Stimulated activated CD4-positive, alpha-beta T cell treated with anti-CD3 and anti-CD28 coated beads, Interleukin-4, amount 100 ng/mL, for 48 hours (primary cell): ENCODE measurements around the gene ARHGEF35.
"Not testable (repeated sequence)": the region's sequence is repeated elsewhere in the genome, so short reads cannot be mapped to it uniquely, and the experiment has no call there.

Experiments used
- DNase-seq, 2 donors: peaks; one replicate each; pipeline ENCODE4 v3.0.0-alpha.2; 2020; ENCODE audit warnings: low read depth in 2 of 2

ARHGEF35 gene

GRCh38 chr7:144195212-144195872 lies at the start of gene ARHGEF35:
Gene ARHGEF35 (minus strand): TSS chr7:144195833. CDS start chr7:144188383, 7,450 bp downstream.
- DNase-seq = not testable (repeated sequence)

GRCh38 chr7:144245372-144245771 lies 49.7 kb upstream of the ARHGEF35 start:
- not testable (repeated sequence) for DNase-seq

- DNase-seq = not testable (repeated sequence)
These were observed 43.7 kb upstream of the ARHGEF35 start, which contains the start of gene OR2A42 for GRCh38 chr7:144239365-144239764. Gene OR2A42 (minus strand): TSS chr7:144239605. CDS start chr7:144232843, 6,762 bp downstream.

- DNase-seq = not testable (repeated sequence)
These were observed 43.0 kb upstream of the ARHGEF35 start for GRCh38 chr7:144238530-144239082.

GRCh38 chr7:144233039-144233438 lies 37.4 kb upstream of the ARHGEF35 start:
- DNase-seq = not testable (repeated sequence)

GRCh38 chr7:144231027-144231426 lies 35.4 kb upstream of the ARHGEF35 start:
- DNase-seq = not testable (repeated sequence)

GRCh38 chr7:144228810-144229209 lies 33.2 kb upstream of the ARHGEF35 start:
- not testable (repeated sequence) for DNase-seq

GRCh38 chr7:144226866-144227265 lies 31.2 kb upstream of the ARHGEF35 start:
- DNase-seq = not testable (repeated sequence)

GRCh38 chr7:144223675-144224074 lies 28.0 kb upstream of the ARHGEF35 start:
- not testable (repeated sequence) for DNase-seq

GRCh38 chr7:144220531-144220930 lies 24.9 kb upstream of the ARHGEF35 start:
- not testable (repeated sequence) for DNase-seq

GRCh38 chr7:144219149-144219548 lies 23.5 kb upstream of the ARHGEF35 start:
- DNase-seq = not testable (repeated sequence)

- DNase-seq = not testable (repeated sequence)
These were observed 22.9 kb upstream of the ARHGEF35 start for GRCh38 chr7:144218581-144218980.

GRCh38 chr7:144217200-144217599 lies 21.6 kb upstream of the ARHGEF35 start:
- DNase-seq = not testable (repeated sequence)

GRCh38 chr7:144205306-144205705 lies 9.7 kb upstream of the ARHGEF35 start:
- not testable (repeated sequence) for DNase-seq

- DNase-seq = not testable (repeated sequence)
These were observed 7.5 kb upstream of the ARHGEF35 start for GRCh38 chr7:144203086-144203485.

- DNase-seq = not testable (repeated sequence)
These were observed 6.3 kb upstream of the ARHGEF35 start for GRCh38 chr7:144201978-144202377.

- DNase-seq = not testable (repeated sequence)
These were observed 3.3 kb upstream of the ARHGEF35 start for GRCh38 chr7:144198934-144199333.

GRCh38 chr7:144194453-144194852 lies 1.2 kb downstream of the ARHGEF35 start:
- DNase-seq = not testable (repeated sequence)

- DNase-seq = not testable (repeated sequence)
These were observed 1.9 kb downstream of the ARHGEF35 start for GRCh38 chr7:144193782-144194181.

GRCh38 chr7:144188578-144189171 lies 7.0 kb downstream of the ARHGEF35 start:
- not testable (repeated sequence) for DNase-seq

GRCh38 chr7:144187848-144188247 lies 7.8 kb downstream of the ARHGEF35 start:
- DNase-seq = not testable (repeated sequence)

GRCh38 chr7:144183166-144183565 lies 12.5 kb downstream of the ARHGEF35 start, which contains the start of gene CTAGE4:
Gene CTAGE4 (plus strand): TSS chr7:144183466. CDS start chr7:144183504, 38 bp downstream.
- not testable (repeated sequence) for DNase-seq

GRCh38 chr7:144179165-144179479 lies 16.5 kb downstream of the ARHGEF35 start:
- DNase-seq = not testable (repeated sequence)
